Stimulated activated CD4-positive, alpha-beta T cell treated with anti-CD3 and anti-CD28 coated beads, TNF-alpha, amount 100 ng/mL, for 24 hours (primary cell): Measurements from ENCODE around the gene EPG5.
"Not testable (repeated sequence)": the region's sequence is repeated elsewhere in the genome, so short reads cannot be mapped to it uniquely, and the experiment has no call there.

Experiments used
- DNase-seq, 3 experiments: peaks; one replicate each; pipeline ENCODE4 v3.0.0-alpha.2; 2020; ENCODE audit warnings: low read depth in 3 of 3

EPG5 gene

DNA sequence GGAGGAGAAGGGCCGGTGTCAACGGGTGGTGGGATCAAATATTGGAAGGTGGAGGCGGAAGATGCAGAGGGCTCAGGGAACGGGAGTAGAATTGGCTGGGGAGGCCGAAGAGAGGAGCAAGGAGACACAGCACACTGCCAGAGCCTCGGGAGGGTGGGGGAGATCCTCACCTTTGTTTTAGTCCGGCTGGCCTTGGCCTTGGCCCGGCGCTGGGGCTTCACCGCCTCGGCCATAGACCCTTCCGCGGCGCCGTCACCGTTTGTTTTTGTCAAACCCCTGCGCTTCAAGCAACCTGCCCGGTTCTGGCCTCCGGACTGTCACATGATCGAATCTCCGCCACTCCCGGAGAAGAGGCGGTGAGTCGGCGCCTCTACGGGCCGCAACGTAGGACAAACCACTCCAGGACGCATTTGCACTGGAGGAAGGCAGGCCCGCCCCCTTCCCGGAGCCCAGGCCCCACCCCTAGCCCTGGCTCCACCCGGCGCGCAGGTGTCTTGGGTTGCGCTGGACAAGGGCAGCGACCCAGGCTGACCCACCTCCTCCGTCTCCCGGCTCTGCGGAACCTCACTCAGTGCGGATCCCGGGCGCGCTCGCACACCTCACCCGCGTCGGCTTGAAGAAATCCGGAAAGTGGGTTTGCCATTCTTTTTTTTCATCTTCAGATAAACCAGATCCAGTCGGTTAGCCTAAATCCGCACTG lies at the start of gene EPG5:
Gene EPG5, minus strand, starts transcription at position 323 of the 700 bp plus-strand sequence. Its CDS starts 90 bp downstream, at position 233.
- DNase-seq = peak; percentile 80 to 94 (median 89)

- DNase-seq = peak in 1 of 3 experiments; percentile 18
Measured at GRCh38 chr18:46013484-46014189, 46.5 kb upstream of the EPG5 start.

DNA sequence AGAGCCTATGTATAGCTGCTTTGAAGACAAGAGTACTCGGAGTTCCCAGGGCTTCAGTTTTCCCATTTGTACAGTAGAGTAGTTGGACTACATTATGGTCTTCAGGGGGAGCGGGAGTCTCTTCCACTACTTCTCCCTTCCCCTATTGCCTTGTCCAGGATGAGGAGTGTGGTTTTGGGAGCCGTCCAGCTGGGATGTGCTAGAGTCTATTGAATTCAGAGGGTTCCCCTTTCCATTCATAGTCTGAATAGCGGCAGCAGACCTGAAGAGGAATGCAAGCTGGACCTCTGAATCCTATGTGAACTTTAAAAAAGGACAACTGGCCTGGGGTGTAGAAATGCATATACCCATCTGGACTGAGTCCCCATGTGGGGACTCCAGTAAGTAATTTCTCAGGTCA lies 43.5 kb upstream of the EPG5 start:
- no peak for DNase-seq

- DNase-seq = no peak
Measured at GRCh38 chr18:46010050-46010449, 42.9 kb upstream of the EPG5 start.

GRCh38 chr18:46009125-46009840 lies 42.2 kb upstream of the EPG5 start:
- DNase-seq = no peak

- DNase-seq = no peak
Measured at GRCh38 chr18:46008531-46008930, 41.4 kb upstream of the EPG5 start.

- no peak for DNase-seq
Measured at GRCh38 chr18:46007165-46007564, 40.0 kb upstream of the EPG5 start.

GRCh38 chr18:46002934-46003333 lies 35.8 kb upstream of the EPG5 start:
- no peak for DNase-seq

GRCh38 chr18:46001892-46002291 lies 34.8 kb upstream of the EPG5 start:
- no peak for DNase-seq

GRCh38 chr18:46001074-46001473 lies 33.9 kb upstream of the EPG5 start:
- DNase-seq = no peak

DNA sequence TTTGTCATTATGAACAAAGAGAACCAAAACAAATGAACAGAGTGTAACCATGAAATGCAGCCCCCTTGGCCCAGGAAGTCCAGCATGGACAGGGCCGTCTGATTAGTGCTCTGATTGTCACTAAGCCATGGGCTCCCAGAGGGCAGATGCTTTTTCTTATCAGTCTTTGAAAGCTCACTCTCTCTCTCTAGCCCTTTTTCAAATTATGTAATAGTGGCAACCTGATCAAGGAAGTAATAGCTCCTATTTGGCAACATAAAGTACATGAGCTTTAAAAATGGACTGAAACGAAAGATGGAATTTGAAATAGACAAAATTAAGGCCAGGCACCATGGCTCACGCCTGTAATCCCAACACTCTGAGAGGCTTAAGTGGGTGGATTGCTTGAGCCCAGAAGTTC lies 32.4 kb upstream of the EPG5 start:
- DNase-seq = no peak

DNA sequence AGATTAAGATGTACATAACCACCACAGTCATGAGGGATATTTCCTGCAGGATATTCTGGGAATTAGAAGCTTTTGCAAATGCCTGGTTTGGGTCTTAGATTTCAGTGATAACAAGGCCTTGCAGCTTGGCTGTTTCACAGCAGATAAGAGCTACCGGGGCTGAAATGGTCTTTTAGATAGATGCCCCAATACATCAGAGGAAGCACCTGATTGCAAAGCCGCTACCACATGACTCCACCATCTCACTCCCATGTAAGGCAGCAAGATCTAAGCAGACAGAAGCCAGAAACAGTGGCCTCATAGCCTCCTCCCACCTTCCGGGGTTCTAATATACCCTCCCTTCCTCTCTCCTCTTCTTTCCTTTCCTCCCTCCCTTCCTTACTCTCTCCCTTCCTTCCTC lies 31.1 kb upstream of the EPG5 start:
- peak in 1 of 3 experiments; percentile 3 for DNase-seq

DNA sequence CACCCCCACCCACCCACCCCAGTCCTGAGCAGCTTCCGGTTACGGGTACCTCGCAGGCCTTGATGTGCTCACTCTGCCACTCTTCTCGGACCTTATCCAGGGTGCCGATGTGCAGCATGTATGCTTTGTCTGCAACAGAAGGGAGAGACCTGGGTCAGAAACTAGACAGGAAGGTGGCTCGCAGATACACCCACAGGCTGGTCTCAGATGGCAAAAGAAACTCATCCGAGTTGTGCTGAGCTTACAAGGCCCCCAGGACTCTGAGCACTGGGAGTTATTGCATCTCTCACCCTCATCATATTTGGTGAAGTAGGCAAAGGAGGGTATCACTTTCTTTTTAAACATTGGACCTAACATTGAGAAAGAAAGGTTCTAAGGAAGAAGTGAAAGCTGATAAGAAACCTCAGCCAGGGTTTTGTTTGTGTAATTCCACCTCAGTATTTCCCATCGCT lies 30.6 kb upstream of the EPG5 start:
- peak in 2 of 3 experiments; percentile 3 to 32 for DNase-seq

- no peak for DNase-seq
Measured at GRCh38 chr18:45995461-45995860, 28.3 kb upstream of the EPG5 start.

DNA sequence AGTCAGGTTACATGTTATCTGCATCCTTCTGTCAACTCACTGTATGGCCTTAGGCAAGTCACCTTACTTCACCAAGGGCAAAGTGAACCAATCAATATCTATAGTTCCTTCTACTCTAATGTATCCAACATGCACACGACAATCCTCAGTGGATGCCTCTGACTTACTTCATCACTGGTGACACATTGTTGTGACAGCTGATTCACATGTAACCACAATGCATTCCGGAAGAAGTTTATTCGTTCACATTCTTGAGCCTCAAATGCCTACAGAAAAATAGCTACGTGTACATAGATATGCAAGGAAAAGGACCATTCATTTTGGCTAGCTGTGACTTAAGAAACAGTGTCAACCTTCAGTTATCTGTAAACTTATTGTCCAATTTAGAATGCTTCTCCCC lies 26.3 kb upstream of the EPG5 start:
- DNase-seq = no peak

DNA sequence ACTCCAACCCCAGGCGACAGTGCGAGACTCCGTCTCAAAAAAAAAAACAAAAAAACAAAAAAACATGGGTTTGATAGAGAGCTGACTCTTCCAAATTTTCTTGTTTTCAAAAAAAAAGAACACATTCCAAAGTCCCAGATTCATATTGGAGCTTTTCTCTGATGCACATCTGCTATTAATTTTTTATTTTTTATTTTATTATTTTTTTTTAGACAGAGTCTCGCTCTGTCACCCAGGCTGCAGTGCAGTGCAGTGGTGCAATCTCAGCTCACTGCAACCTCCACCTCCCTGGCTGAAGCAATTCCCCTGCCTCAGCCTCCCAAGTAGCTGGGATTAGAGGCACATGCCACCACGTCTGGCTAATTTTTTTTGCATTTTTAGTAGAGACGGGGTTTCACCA lies 25.4 kb upstream of the EPG5 start:
- not testable (repeated sequence) for DNase-seq

DNA sequence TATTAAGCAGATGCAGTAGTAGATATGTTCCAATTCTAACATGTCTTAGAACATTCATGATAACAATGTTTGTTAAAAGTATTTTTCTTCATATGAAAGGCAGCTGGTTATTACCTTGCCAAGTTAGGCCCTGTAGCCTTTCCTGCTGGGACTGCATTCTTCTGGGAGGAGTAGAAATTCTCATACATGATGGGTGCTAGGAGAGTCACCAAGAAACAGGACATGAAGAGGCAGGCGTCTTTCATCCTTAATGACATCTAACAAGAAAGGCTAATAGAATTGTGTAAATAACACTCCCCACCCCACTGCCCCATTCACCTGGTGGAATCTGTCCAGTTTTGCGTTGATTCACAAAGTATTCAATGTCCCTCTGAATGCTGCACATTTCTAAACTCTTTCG lies 24.7 kb upstream of the EPG5 start:
- no peak for DNase-seq

DNA sequence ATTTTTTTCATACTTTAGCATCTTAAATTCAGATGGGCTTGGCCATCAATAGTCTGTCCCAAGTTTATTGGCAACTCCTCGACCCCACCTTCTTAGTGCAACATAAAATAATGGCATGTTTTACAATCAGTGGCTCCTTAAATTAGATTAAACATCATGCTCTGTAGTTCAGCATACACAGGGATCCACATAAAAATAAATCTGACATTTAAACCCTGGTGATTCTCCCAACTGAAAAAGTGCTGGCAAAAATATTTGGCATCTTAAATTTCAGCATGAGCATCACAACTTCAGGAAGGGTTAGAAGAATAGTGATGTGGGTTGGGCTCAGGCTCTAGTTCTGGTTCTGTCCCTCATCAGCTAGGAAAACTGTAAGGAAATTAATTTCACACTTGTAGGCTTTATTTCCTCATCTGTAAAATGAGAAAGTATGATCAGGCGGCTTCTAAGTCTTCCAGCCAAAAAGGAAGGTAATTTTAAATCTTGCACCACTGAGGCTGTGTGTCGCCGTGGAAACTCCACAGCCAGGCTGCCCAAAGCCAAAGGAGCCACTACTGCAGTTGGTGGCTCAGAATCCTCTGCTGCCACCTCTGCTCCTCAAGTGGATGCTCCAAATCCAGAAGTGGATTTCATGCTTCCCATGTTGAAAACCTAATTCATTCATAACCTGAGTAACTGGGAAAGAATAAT lies 17.6 kb upstream of the EPG5 start:
- DNase-seq = no peak

DNA sequence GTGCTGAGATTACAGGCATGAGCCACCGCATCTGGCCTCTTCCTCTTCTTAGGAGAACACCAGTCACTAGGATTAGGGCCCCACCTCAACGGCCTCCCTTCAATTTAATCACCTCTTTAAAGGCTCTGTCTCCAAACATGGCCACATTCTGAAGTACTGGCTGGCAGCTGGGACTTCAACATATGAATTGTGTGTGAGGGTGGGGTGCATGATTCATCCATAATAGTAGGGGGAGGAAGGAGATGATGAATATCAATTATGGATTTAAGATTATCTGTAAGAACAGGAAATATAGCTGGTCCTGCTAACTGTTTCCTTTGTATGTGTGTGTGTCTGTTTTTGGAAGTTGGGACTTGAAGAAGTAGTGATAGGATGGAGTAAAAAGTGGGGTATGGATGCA lies 14.7 kb upstream of the EPG5 start:
- no peak for DNase-seq

- DNase-seq = no peak
Measured at GRCh38 chr18:45980229-45980628, 13.1 kb upstream of the EPG5 start.

- DNase-seq = no peak
Measured at GRCh38 chr18:45978084-45978483, 11.0 kb upstream of the EPG5 start.

GRCh38 chr18:45976974-45977373 lies 9.8 kb upstream of the EPG5 start:
- no peak for DNase-seq
